SK-N-SH (cell line): Measurements from ENCODE around the gene TXNDC5. TPM values are rescaled to one million over a fixed set of nuclear protein-coding genes. Genes with fewer than 3 reads are reported as not detected.

Experiments
- CTCF ChIA-PET: fragments of 300-600, 350-600 bp; formaldehyde crosslinking; extraction: SDS; loops from one replicate; lab custom pipeline; 2021; lab: Yijun Ruan, JAX
- POLR2A ChIA-PET: fragments of 350-600 bp; sonication (Branson Sonifier 250); formaldehyde crosslinking; extraction: SDS; loops from one replicate; lab custom pipeline; 2020; ENCODE audit warnings: antibody characterized with exemption, inconsistent platforms; lab: Yijun Ruan, JAX
- DNase-seq: peaks from one replicate; pipeline ENCODE4 v3.0.0; 2012
- H2AFZ ChIP-seq: fragments of 200-600 bp; sonication (generic); 2 replicates; pipeline ENCODE4 v1.8.1; 2016; ENCODE audit warnings: antibody characterized with exemption, mild to moderate bottlenecking, low read depth
- H3F3A ChIP-seq: fragments of 200-600 bp; sonication (generic); replicated peaks from 2 replicates; pipeline ENCODE3; 2016; ENCODE audit warnings: antibody characterized with exemption, mild to moderate bottlenecking; ENCODE audit not compliant: insufficient read depth
- H3K27ac ChIP-seq, 2 experiments: fragments of 200-500 bp in 1 of 2; fragments of 200-600 bp in 1 of 2; sonication (Bioruptor generic) in 1 of 2; sonication (generic), shearing (Covaris generic) in 1 of 2; 2 replicates each; pipeline versions ENCODE4 v1.5.1 to v1.6.1; 2014 to 2016; ENCODE audit warnings: low read depth in 2 of 2, inconsistent platforms in 1 of 2, low read length in 1 of 2, mild to moderate bottlenecking in 1 of 2, mixed read lengths in 1 of 2
- H3K27me3 ChIP-seq: fragments of 200-600 bp; sonication (generic), shearing (Covaris generic); 2 replicates; pipeline ENCODE4 v1.6.1; 2016; ENCODE audit warnings: mixed run types; ENCODE audit not compliant: insufficient read depth
- H3K36me3 ChIP-seq, 2 experiments: fragments of 200-500 bp in 1 of 2; fragments of 200-600 bp in 1 of 2; sonication (Bioruptor generic) in 1 of 2; sonication (generic) in 1 of 2; replicated peaks in 1 of 2; 2 replicates each; pipeline versions ENCODE3 to v1.5.1; 2014 to 2016; ENCODE audit warnings: low read length in 1 of 2, mild to moderate bottlenecking in 1 of 2; ENCODE audit not compliant: insufficient read depth in 2 of 2, control insufficient read depth in 1 of 2
- H3K4me1 ChIP-seq, 2 experiments: fragments of 200-500 bp in 1 of 2; fragments of 200-600 bp in 1 of 2; sonication (Bioruptor generic) in 1 of 2; sonication (generic), shearing (Covaris generic) in 1 of 2; 2 replicates each; pipeline versions ENCODE4 v1.5.1 to v1.6.1; 2014 to 2016; ENCODE audit warnings: low read depth in 1 of 2, low read length in 1 of 2, mixed run types in 1 of 2; ENCODE audit not compliant: insufficient read depth in 2 of 2, control insufficient read depth in 1 of 2
- H3K4me2 ChIP-seq: fragments of 200-600 bp; sonication (generic), shearing (Covaris generic); 2 replicates; pipeline ENCODE4 v1.6.1; 2017; ENCODE audit warnings: mixed run types
- H3K4me3 ChIP-seq, 2 experiments: fragments of 200-500 bp in 1 of 2; fragments of 200-600 bp in 1 of 2; sonication (Bioruptor generic) in 1 of 2; sonication (generic), shearing (Covaris generic) in 1 of 2; 2 replicates each; pipeline versions ENCODE4 v1.5.1 to v1.8.1; 2014 to 2016; ENCODE audit warnings: low read depth in 2 of 2, inconsistent platforms in 1 of 2, low read length in 1 of 2, mild to moderate bottlenecking in 1 of 2, mixed read lengths in 1 of 2, moderate library complexity in 1 of 2
- H3K79me2 ChIP-seq: fragments of 200-600 bp; sonication (generic); 2 replicates; pipeline ENCODE4 v1.8.1; 2017; ENCODE audit warnings: mild to moderate bottlenecking; ENCODE audit not compliant: insufficient read depth
- H3K9ac ChIP-seq: fragments of 200-600 bp; sonication (generic); 2 replicates; pipeline ENCODE4 v1.6.1; 2017; ENCODE audit warnings: mixed run types
- H3K9me2 ChIP-seq: fragments of 200-600 bp; sonication (generic); 2 replicates; pipeline ENCODE4 v1.6.1; 2017; ENCODE audit warnings: mixed run types
- H3K9me3 ChIP-seq: fragments of 200-600 bp; sonication (generic); 2 replicates; pipeline ENCODE4 v1.6.1; 2017; ENCODE audit warnings: mixed run types, mild to moderate bottlenecking, moderate library complexity
- H4K20me1 ChIP-seq: fragments of 200-600 bp; sonication (generic); 2 replicates; pipeline ENCODE4 v1.6.1; 2017; ENCODE audit warnings: mild to moderate bottlenecking, mixed run types; ENCODE audit not compliant: insufficient read depth
- CHD2 ChIP-seq: fragments of 150-350 bp; IDR thresholded peaks from 2 replicates; pipeline ENCODE4 v1.6.1; 2018; ENCODE audit warnings: low read length; ENCODE audit not compliant: partially characterized antibody
- ELF1 ChIP-seq: IDR thresholded peaks from 2 replicates; pipeline ENCODE4 v1.4.0; 2012
- EP300 ChIP-seq, 2 experiments: IDR thresholded peaks; 2 replicates each; pipeline versions ENCODE4 v1.4.0 to v1.6.1; 2012; ENCODE audit warnings: borderline replicate concordance in 1 of 2, low read depth in 1 of 2, low read length in 1 of 2
- FOSL2 ChIP-seq: IDR thresholded peaks from 2 replicates; pipeline ENCODE4 v1.4.0; 2012; ENCODE audit warnings: low read depth, mild to moderate bottlenecking, moderate library complexity, borderline replicate concordance
- GABPA ChIP-seq: IDR thresholded peaks from 2 replicates; pipeline ENCODE4 v1.4.0; 2012; ENCODE audit warnings: low read depth, mild to moderate bottlenecking
- GATA2 ChIP-seq: sonication (generic); formaldehyde crosslinking; IDR thresholded peaks from 2 replicates; pipeline ENCODE4 v1.5.0; 2020; ENCODE audit warnings: mild to moderate bottlenecking, missing genetic modification reagents
- JUND ChIP-seq: IDR thresholded peaks from 2 replicates; pipeline ENCODE4 v1.4.0; 2012
- MXI1 ChIP-seq: IDR thresholded peaks from 2 replicates; pipeline ENCODE4 v1.6.1; 2012; ENCODE audit warnings: mild to moderate bottlenecking, low read depth, low read length, improper control_type of control experiment
- NFIC ChIP-seq: IDR thresholded peaks from 2 replicates; pipeline ENCODE4 v1.4.0; 2012; ENCODE audit warnings: borderline replicate concordance
- NRF1 ChIP-seq: IDR thresholded peaks from 2 replicates; pipeline ENCODE4 v1.6.1; 2012; ENCODE audit warnings: low read depth, mild to moderate bottlenecking, low read length
- POLR2AphosphoS5 ChIP-seq: IDR thresholded peaks from 2 replicates; pipeline ENCODE4 v1.6.1; 2012; ENCODE audit warnings: low read depth, low read length
- RXRA ChIP-seq: IDR thresholded peaks from 2 replicates; pipeline ENCODE4 v1.4.0; 2012; ENCODE audit warnings: low read depth, mild to moderate bottlenecking, borderline replicate concordance
- SIN3A ChIP-seq: IDR thresholded peaks from 2 replicates; pipeline ENCODE4 v1.6.1; 2012; ENCODE audit warnings: low read depth, mild to moderate bottlenecking, low read length, moderate library complexity, borderline replicate concordance
- TAF1 ChIP-seq: IDR thresholded peaks from 2 replicates; pipeline ENCODE4 v1.6.1; 2012; ENCODE audit warnings: low read depth, mild to moderate bottlenecking, low read length, moderate library complexity, borderline replicate concordance
- TCF12 ChIP-seq: IDR thresholded peaks from 2 replicates; pipeline ENCODE4 v1.4.0; 2012
- TEAD4 ChIP-seq: IDR thresholded peaks from 2 replicates; pipeline ENCODE4 v1.4.0; 2012; ENCODE audit warnings: mild to moderate bottlenecking, borderline replicate concordance; ENCODE audit not compliant: insufficient read depth
- WGBS: methylation state at CpG from one replicate; pipeline ENCODE4 v1.1.6; 2017; ENCODE audit warnings: low lambda C conversion rate; 5-methylcytosine and 5-hydroxymethylcytosine counted together
- polyA plus RNA-seq, 3 experiments: library from polyadenylated mRNA; depleted of rRNA; stranded (reverse); fragments of >200 nt; gene quantifications; 2 replicates each; pipeline ENCODE4 v1.2.3, GENCODE V29; 2012
- TF ChIP-seq, protein P1 (sequence below): IDR thresholded peaks from 2 replicates; pipeline ENCODE4; 2012
- TF ChIP-seq, protein P2 (sequence below): IDR thresholded peaks from 2 replicates; pipeline ENCODE4 v1.6.1; 2012; ENCODE audit warnings: mild to moderate bottlenecking, low read depth, low read length, moderate library complexity
- TF ChIP-seq, protein P3 (sequence below): IDR thresholded peaks from 2 replicates; pipeline ENCODE4 v1.4.0; 2012; ENCODE audit warnings: low read depth, borderline replicate concordance
- TF ChIP-seq, protein P4 (sequence below): fragments of 150-350 bp; IDR thresholded peaks from 2 replicates; pipeline ENCODE4 v1.6.1; 2017; ENCODE audit warnings: antibody characterized with exemption, low read length, low read depth, borderline replicate concordance

The TXNDC5 gene
- polyA plus RNA-seq, 1 of the 3 experiments (the other 2 are of a cell fraction): 187 TPM

DNA sequence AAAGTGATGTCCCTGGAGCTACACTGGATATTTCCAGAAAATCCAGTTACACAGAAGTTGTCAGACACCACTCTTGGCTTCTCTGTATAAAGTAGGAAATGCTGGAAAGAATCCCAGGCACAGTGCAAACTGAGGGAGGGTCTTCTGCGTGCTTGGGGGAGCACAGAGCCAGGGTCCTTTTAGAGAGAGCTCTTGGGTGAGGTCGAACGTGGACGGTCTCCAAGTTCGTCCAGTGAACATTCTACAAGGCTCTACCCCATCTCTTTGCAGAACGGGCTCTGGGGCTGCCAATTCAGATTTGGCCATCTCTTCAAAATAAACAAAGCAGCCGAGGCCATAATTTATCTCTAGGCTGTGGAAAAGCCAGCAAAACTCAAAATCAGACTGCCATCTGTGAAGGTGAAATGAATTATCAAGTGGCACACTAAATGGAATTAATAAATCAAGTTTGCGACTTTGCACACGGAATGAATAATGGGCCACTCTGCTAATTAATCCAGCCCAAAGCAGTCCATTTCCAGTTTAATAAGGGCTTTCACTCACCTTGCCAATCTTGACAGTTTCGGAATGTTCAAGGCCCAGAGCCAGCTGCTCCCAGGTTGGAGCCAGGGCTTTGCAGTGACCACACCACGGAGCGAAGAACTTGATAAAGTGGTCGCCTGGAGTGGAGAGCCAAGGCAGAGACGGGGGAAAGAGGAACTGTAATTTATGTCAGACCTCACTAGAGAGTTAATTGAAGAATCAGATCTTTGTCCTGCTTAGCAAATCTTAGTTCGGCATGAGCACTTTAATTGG is 19.3 kb downstream of the TXNDC5 start:
- Histone ChIP-seq H3K4me2 (no peak overlapping the region), H3K27ac (no peak overlapping the region), H3K9me2 (no peaks in the 10 kb centered on the region), H3K9me3 (no peaks in the 10 kb centered on the region), H3K9ac (no peak overlapping the region), H3F3A (no peaks in the 10 kb centered on the region), H3K4me1 (peaks cover 0 to 9% of the 10 kb centered on the region in 2 experiments; a peak in 1 of 4 replicates), H3K4me3 (no peak overlapping the region), H3K79me2 (no peaks in the 10 kb centered on the region; the same call in 1 of the 2 replicates), H3K27me3 (no peaks in the 10 kb centered on the region), H3K36me3 (peaks cover 64 to 89% of the 10 kb centered on the region in 2 experiments), H2AFZ (no peak overlapping the region), H4K20me1 (no peaks in the 10 kb centered on the region)
- ChIA-PET POLR2A (no interaction called here), CTCF (no interaction called here)
- 97% methylated on average over 14 of the region's 15 CpGs for WGBS
- DNase-seq: no peak
- TF ChIP-seq ELF1 (no peak), SIN3A (no peak), RXRA (no peak), POLR2AphosphoS5 (no peak), JUND (no peak), GATA2 (CRISPR knock-in tag) (no peak), GABPA (no peak), EP300 (IDR thresholded peaks at IDR 0.05; ENCODE audit: borderline replicate concordance in 1 of 2, low read depth in 1 of 2, low read length in 1 of 2) (no peak), TEAD4 (no peak), FOSL2 (no peak), NFIC (no peak), NRF1 (no peak), TAF1 (no peak), CHD2 (no peak), TCF12 (no peak), MXI1 (no peak)
- TF ChIP-seq, protein P1, sequence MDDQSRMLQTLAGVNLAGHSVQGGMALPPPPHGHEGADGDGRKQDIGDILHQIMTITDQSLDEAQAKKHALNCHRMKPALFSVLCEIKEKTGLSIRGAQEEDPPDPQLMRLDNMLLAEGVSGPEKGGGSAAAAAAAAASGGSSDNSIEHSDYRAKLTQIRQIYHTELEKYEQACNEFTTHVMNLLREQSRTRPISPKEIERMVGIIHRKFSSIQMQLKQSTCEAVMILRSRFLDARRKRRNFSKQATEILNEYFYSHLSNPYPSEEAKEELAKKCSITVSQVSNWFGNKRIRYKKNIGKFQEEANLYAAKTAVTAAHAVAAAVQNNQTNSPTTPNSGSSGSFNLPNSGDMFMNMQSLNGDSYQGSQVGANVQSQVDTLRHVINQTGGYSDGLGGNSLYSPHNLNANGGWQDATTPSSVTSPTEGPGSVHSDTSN: no peak
- TF ChIP-seq, protein P2, sequence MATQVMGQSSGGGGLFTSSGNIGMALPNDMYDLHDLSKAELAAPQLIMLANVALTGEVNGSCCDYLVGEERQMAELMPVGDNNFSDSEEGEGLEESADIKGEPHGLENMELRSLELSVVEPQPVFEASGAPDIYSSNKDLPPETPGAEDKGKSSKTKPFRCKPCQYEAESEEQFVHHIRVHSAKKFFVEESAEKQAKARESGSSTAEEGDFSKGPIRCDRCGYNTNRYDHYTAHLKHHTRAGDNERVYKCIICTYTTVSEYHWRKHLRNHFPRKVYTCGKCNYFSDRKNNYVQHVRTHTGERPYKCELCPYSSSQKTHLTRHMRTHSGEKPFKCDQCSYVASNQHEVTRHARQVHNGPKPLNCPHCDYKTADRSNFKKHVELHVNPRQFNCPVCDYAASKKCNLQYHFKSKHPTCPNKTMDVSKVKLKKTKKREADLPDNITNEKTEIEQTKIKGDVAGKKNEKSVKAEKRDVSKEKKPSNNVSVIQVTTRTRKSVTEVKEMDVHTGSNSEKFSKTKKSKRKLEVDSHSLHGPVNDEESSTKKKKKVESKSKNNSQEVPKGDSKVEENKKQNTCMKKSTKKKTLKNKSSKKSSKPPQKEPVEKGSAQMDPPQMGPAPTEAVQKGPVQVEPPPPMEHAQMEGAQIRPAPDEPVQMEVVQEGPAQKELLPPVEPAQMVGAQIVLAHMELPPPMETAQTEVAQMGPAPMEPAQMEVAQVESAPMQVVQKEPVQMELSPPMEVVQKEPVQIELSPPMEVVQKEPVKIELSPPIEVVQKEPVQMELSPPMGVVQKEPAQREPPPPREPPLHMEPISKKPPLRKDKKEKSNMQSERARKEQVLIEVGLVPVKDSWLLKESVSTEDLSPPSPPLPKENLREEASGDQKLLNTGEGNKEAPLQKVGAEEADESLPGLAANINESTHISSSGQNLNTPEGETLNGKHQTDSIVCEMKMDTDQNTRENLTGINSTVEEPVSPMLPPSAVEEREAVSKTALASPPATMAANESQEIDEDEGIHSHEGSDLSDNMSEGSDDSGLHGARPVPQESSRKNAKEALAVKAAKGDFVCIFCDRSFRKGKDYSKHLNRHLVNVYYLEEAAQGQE: no peak
- TF ChIP-seq, protein P3, sequence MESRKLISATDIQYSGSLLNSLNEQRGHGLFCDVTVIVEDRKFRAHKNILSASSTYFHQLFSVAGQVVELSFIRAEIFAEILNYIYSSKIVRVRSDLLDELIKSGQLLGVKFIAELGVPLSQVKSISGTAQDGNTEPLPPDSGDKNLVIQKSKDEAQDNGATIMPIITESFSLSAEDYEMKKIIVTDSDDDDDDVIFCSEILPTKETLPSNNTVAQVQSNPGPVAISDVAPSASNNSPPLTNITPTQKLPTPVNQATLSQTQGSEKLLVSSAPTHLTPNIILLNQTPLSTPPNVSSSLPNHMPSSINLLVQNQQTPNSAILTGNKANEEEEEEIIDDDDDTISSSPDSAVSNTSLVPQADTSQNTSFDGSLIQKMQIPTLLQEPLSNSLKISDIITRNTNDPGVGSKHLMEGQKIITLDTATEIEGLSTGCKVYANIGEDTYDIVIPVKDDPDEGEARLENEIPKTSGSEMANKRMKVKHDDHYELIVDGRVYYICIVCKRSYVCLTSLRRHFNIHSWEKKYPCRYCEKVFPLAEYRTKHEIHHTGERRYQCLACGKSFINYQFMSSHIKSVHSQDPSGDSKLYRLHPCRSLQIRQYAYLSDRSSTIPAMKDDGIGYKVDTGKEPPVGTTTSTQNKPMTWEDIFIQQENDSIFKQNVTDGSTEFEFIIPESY: no peak
- TF ChIP-seq, protein P4, sequence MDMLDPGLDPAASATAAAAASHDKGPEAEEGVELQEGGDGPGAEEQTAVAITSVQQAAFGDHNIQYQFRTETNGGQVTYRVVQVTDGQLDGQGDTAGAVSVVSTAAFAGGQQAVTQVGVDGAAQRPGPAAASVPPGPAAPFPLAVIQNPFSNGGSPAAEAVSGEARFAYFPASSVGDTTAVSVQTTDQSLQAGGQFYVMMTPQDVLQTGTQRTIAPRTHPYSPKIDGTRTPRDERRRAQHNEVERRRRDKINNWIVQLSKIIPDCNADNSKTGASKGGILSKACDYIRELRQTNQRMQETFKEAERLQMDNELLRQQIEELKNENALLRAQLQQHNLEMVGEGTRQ: no peak
